PFSK-1 (cell line): Measurements from ENCODE around the gene EXOSC2.

Experiments used
- FOXP2 ChIP-seq: optimal IDR thresholded peaks from 2 replicates; pipeline ENCODE3; 2011; ENCODE audit warnings: borderline replicate concordance, control low read depth, inconsistent platforms; ENCODE audit not compliant: insufficient read depth; ENCODE audit errors: extremely low read length, extremely low read depth
- POLR2AphosphoS5 ChIP-seq: IDR thresholded peaks from 2 replicates; pipeline ENCODE4 v1.6.1; 2012; ENCODE audit warnings: low read depth, mild to moderate bottlenecking, control low read depth, low read length, moderate library complexity
- REST ChIP-seq, 2 experiments: IDR thresholded peaks; 2 replicates each; pipeline versions ENCODE4 v1.6.1 to v1.8.0; 2011 to 2012; ENCODE audit warnings: low read depth in 2 of 2, low read length in 2 of 2, control low read depth in 1 of 2, inconsistent platforms in 1 of 2, mild to moderate bottlenecking in 1 of 2, moderate library complexity in 1 of 2; ENCODE audit not compliant: insufficient read depth in 1 of 2
- SIN3A ChIP-seq: IDR thresholded peaks from 2 replicates; pipeline ENCODE4 v1.6.1; 2012; ENCODE audit warnings: mild to moderate bottlenecking, low read length, moderate library complexity, borderline replicate concordance; ENCODE audit not compliant: insufficient read depth
- TAF1 ChIP-seq: IDR thresholded peaks from 2 replicates; pipeline ENCODE4 v1.6.1; 2012; ENCODE audit warnings: low read length, control low read depth, borderline replicate concordance; ENCODE audit not compliant: insufficient read depth

The EXOSC2 gene

GRCh38 chr9:130692321-130692720, 1.3 kb upstream of the EXOSC2 start:
- TF ChIP-seq TAF1 (no peak), POLR2AphosphoS5 (no peak)

- TF ChIP-seq SIN3A, result no peak
Measured at GRCh38 chr9:130693101-130693425, 517 bp upstream of the EXOSC2 start.

- TF ChIP-seq POLR2AphosphoS5 (no peak), REST (IDR thresholded peaks at IDR 0.05; ENCODE audit: insufficient read depth in 1 of 2, low read depth in 2 of 2, low read length in 2 of 2) (no peak), TAF1 (no peak), SIN3A (no peak), FOXP2 (no peak)
Measured at GRCh38 chr9:130694205-130694604, 625 bp downstream of the EXOSC2 start.

- no peak for TF ChIP-seq SIN3A
- TF ChIP-seq TAF1, result no peak
- TF ChIP-seq FOXP2, result no peak
- TF ChIP-seq POLR2AphosphoS5, result no peak
- TF ChIP-seq REST (IDR thresholded peaks at IDR 0.05; ENCODE audit: insufficient read depth in 1 of 2, low read depth in 2 of 2, low read length in 2 of 2), result no peak
Measured at GRCh38 chr9:130696139-130696650, 2.6 kb downstream of the EXOSC2 start.

- no peak for TF ChIP-seq TAF1
- TF ChIP-seq SIN3A, result no peak
- TF ChIP-seq REST (IDR thresholded peaks at IDR 0.05; ENCODE audit: insufficient read depth in 1 of 2, low read depth in 2 of 2, low read length in 2 of 2), result no peak
- no peak for TF ChIP-seq POLR2AphosphoS5
- TF ChIP-seq FOXP2, result no peak
Measured at GRCh38 chr9:130696996-130697395, 3.4 kb downstream of the EXOSC2 start.

- TF ChIP-seq POLR2AphosphoS5, result no peak
- TF ChIP-seq REST (IDR thresholded peaks at IDR 0.05; ENCODE audit: insufficient read depth in 1 of 2, low read depth in 2 of 2, low read length in 2 of 2), result no peak
- no peak for TF ChIP-seq TAF1
Measured at GRCh38 chr9:130698514-130698913, 4.9 kb downstream of the EXOSC2 start.
